PC-3 (cell line): Measurements from ENCODE around the gene IQCB1.

ENCODE experiments used
- CTCF ChIP-seq: fragments of 300-600 bp; sonication (generic); conservative IDR thresholded peaks from 2 replicates; pipeline ENCODE4 v1.5.1; 2017; ENCODE audit warnings: antibody characterized with exemption, low read depth, mild to moderate bottlenecking, low read length
- EZH2 ChIP-seq: fragments of 300-600 bp; sonication (generic); IDR thresholded peaks from one replicate; pipeline ENCODE4 v1.6.1; 2017; ENCODE audit warnings: antibody characterized with exemption, mild to moderate bottlenecking, low read length; ENCODE audit not compliant: unreplicated experiment

DNA sequence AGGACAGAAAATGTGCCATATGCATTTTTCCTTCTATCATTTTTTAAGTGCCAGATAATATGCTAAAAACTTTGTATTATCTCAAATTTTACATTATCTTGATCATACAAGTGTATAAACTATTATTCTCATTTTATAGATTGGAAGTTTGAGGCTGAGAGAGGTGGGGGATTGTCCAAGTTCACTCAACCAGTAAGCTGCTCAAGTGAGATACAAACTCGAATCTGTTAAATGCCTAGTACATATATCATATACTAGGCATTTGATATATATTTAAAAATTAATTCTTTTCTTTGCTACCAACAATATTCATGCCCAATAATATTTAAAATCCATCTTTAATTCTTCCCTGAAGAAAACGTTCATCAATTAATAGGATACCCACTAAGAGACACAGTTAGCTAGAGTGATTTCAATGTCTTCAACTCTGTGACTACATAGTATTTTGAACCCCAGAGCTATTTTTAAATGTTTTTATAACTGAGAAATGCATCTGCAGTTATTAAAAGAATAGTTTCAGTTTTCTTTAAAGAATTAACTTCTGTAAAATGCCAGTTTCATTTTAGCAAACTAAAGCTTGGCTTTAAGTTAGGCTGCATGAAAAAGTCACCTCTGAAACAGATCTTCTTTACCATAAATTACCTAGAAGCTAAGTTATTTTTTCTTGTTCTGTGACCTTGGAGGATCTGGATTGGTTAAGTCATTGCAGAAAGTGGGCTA is 40.4 kb downstream of the IQCB1 start:
- no peak for TF ChIP-seq CTCF
- no peak for TF ChIP-seq EZH2
